Calu3 (cell line): Measurements from ENCODE around the gene VDAC1. TPM values are rescaled to one million over a fixed set of nuclear protein-coding genes. Genes with fewer than 3 reads are reported as not detected.

Source experiments
- BruUV-seq: library from RNA; stranded (reverse); fragments of 400-500 nt; replicated peaks from 2 replicates; lab custom pipeline; 2021; lab: Mats Ljungman, UMichigan
- CTCF ChIA-PET: fragments of 300-600 bp; sonication (Branson Sonifier 250); formaldehyde crosslinking; loops from one replicate; lab custom pipeline; 2022; ENCODE audit warnings: antibody characterized with exemption; lab: Charles Lee
- DNase-seq: peaks from one replicate; pipeline ENCODE4 v3.0.0; 2022
- H3K27ac Mint-ChIP-seq: one replicate; pipeline ENCODE4 v1.8.0; 2022; ENCODE audit warnings: mixed read lengths; ENCODE audit not compliant: unreplicated experiment
- H3K27me3 Mint-ChIP-seq: one replicate; pipeline ENCODE4 v1.8.0; 2022; ENCODE audit warnings: mixed read lengths; ENCODE audit not compliant: unreplicated experiment
- H3K36me3 Mint-ChIP-seq: one replicate; pipeline ENCODE4 v1.8.0; 2022; ENCODE audit warnings: mild to moderate bottlenecking, moderate library complexity, mixed read lengths; ENCODE audit not compliant: insufficient read depth, unreplicated experiment
- H3K4me1 Mint-ChIP-seq: one replicate; pipeline ENCODE4 v1.8.0; 2022; ENCODE audit warnings: mild to moderate bottlenecking, low read depth, mixed read lengths; ENCODE audit not compliant: unreplicated experiment
- H3K4me3 Mint-ChIP-seq: one replicate; pipeline ENCODE4 v1.8.0; 2022; ENCODE audit warnings: mild to moderate bottlenecking, low read depth, moderate library complexity, mixed read lengths; ENCODE audit not compliant: unreplicated experiment
- H3K9me3 Mint-ChIP-seq: one replicate; pipeline ENCODE4 v1.8.0; 2022; ENCODE audit warnings: low read depth, mixed read lengths; ENCODE audit not compliant: unreplicated experiment
- CTCF ChIP-seq: fragments of 200-600 bp; IDR thresholded peaks from one replicate; pipeline ENCODE4 v1.8.0; 2022; ENCODE audit warnings: antibody characterized with exemption; ENCODE audit not compliant: unreplicated experiment
- intact Hi-C: fragments of 100-400 bp; cut with micrococcal nuclease; formaldehyde crosslinking; loops from one replicate; pipeline ENCODE4 v1.10.0; 2022; ENCODE audit not compliant: unreplicated experiment
- total RNA-seq: library from RNA; stranded (reverse); gene quantifications from 2 replicates; pipeline ENCODE4 v1.2.3, GENCODE V29; 2022

VDAC1 gene
- total RNA-seq, 1 experiment from 2014 or later = 410 TPM

GRCh38 chr5:133998042-133998441, 6.7 kb downstream of the VDAC1 start:
- H3K4me1 Mint-ChIP-seq = peaks cover 91% of the 10 kb centered on the region

GRCh38 chr5:133996683-133997252, 8.0 kb downstream of the VDAC1 start:
- Mint-ChIP-seq H3K27me3 (no peaks in the 10 kb centered on the region), H3K27ac (no peak overlapping the region), H3K4me3 (no peak overlapping the region), H3K36me3 (peaks cover 22% of the 10 kb centered on the region), H3K9me3 (no peaks in the 10 kb centered on the region), H3K4me1 (peaks cover 87% of the 10 kb centered on the region)
- intact Hi-C loops = no loop called here
- CTCF ChIA-PET = interaction anchor here (0.5 to 2.1 kb wide), 9 partner anchors 15 to 422 kb away, joined by 3 to 6 read pairs (median 4); no protein-coding TSS in a partner anchor
- DNase-seq = no peak
- no TSS peak for BruUV-seq
- TF ChIP-seq CTCF = peak; percentile 51

More at GRCh38 chr5:133998042-133998441, 6.7 kb downstream of the VDAC1 start:
- no peak for DNase-seq
- no peak overlapping the region for H3K4me3 Mint-ChIP-seq
- TF ChIP-seq CTCF = no peak
- H3K27ac Mint-ChIP-seq = no peak overlapping the region
- no TSS peak for BruUV-seq
- no peaks in the 10 kb centered on the region for H3K9me3 Mint-ChIP-seq
- intact Hi-C loops = no loop called here
- H3K27me3 Mint-ChIP-seq = no peaks in the 10 kb centered on the region
- CTCF ChIA-PET = interaction anchor here (1.0 to 1.3 kb wide), 2 partner anchors 28 to 575 kb away, joined by 3 to 5 read pairs; no protein-coding TSS in a partner anchor
- H3K36me3 Mint-ChIP-seq = peaks cover 23% of the 10 kb centered on the region

GRCh38 chr5:133995883-133996563, 8.8 kb downstream of the VDAC1 start:
- intact Hi-C loops = no loop called here
- BruUV-seq = no TSS peak
- peaks cover 79% of the 10 kb centered on the region for H3K4me1 Mint-ChIP-seq
- H3K9me3 Mint-ChIP-seq = no peaks in the 10 kb centered on the region
- no peak for DNase-seq
- no peak for TF ChIP-seq CTCF
- peaks cover 22% of the 10 kb centered on the region for H3K36me3 Mint-ChIP-seq
- no peaks in the 10 kb centered on the region for H3K27me3 Mint-ChIP-seq
- H3K27ac Mint-ChIP-seq = no peak overlapping the region
- CTCF ChIA-PET = interaction anchor here (0.5 to 2.1 kb wide), 9 partner anchors 16 to 254 kb away, joined by 3 to 6 read pairs (median 4); no protein-coding TSS in a partner anchor
- H3K4me3 Mint-ChIP-seq = peak overlapping the region; percentile 31

- peaks cover 72% of the 10 kb centered on the region for H3K4me1 Mint-ChIP-seq
- no TSS peak for BruUV-seq
- TF ChIP-seq CTCF = no peak
Measured at GRCh38 chr5:133995341-133995740, 9.4 kb downstream of the VDAC1 start.

More at GRCh38 chr5:133995341-133995740, 9.4 kb downstream of the VDAC1 start:
- peak overlapping the region; percentile 31 for H3K4me3 Mint-ChIP-seq
- H3K27ac Mint-ChIP-seq = peak overlapping the region; percentile 45
- intact Hi-C loops = no loop called here
- DNase-seq = no peak
- H3K36me3 Mint-ChIP-seq = peaks cover 26% of the 10 kb centered on the region
- H3K27me3 Mint-ChIP-seq = no peaks in the 10 kb centered on the region
- H3K9me3 Mint-ChIP-seq = no peaks in the 10 kb centered on the region
- CTCF ChIA-PET = interaction anchor here (0.6 to 2.1 kb wide), 2 partner anchors 26 to 85 kb away, joined by 3 to 6 read pairs; no protein-coding TSS in a partner anchor
